K562 (cell line): ENCODE measurements around the gene LYRM1. TPM values are rescaled to one million over a fixed set of nuclear protein-coding genes. Genes with fewer than 3 reads are reported as not detected.
A peak's percentile ranks its signal among the peaks of the same experiment; 100 is the strongest.

Experiments used
- CBFA2T2 ChIP-seq: fragments of 450-650 bp; conservative IDR thresholded peaks from 2 replicates; pipeline ENCODE4 v1.6.1; 2017; ENCODE audit warnings: mild to moderate bottlenecking
- EGR1 ChIP-seq: fragments of 450-650 bp; conservative IDR thresholded peaks from 2 replicates; pipeline ENCODE4 v1.6.1; 2017; ENCODE audit warnings: mild to moderate bottlenecking
- FOSL1 ChIP-seq: fragments of 200-800 bp; sonication (Bioruptor generic); conservative IDR thresholded peaks from 2 replicates; pipeline ENCODE4 v1.6.1; 2016; ENCODE audit warnings: missing genetic modification characterization, missing compliant biosample characterization
- NCOA6 ChIP-seq: fragments of 450-650 bp; IDR thresholded peaks from 2 replicates; pipeline ENCODE4 v1.6.1; 2017; ENCODE audit warnings: mild to moderate bottlenecking
- NEUROD1 ChIP-seq: fragments of 150-350 bp; IDR thresholded peaks from 2 replicates; pipeline ENCODE4 v1.6.1; 2014; ENCODE audit warnings: borderline replicate concordance, low read length, low read depth; ENCODE audit not compliant: partially characterized antibody
- NR2C2 ChIP-seq, 2 experiments: fragments of 200-800 bp in 1 of 2; sonication (Bioruptor generic) in 1 of 2; sonication (generic) in 1 of 2; formaldehyde crosslinking in 1 of 2; IDR thresholded peaks; 2 replicates each; pipeline versions ENCODE4 v1.6.1 to v1.8.0; 2016 to 2022; ENCODE audit warnings: mild to moderate bottlenecking in 1 of 2, missing compliant biosample characterization in 1 of 2, missing genetic modification characterization in 1 of 2, missing genetic modification reagents in 1 of 2
- PYGO2 ChIP-seq: fragments of 450-650 bp; IDR thresholded peaks from 2 replicates; pipeline ENCODE4 v1.6.1; 2016; ENCODE audit warnings: mild to moderate bottlenecking, missing genetic modification characterization, moderate library complexity, missing compliant biosample characterization
- RAD21 ChIP-seq, 2 experiments: fragments of 250-450 bp in 1 of 2; fragments of 450-650 bp in 1 of 2; sonication (Bioruptor Pico) in 1 of 2; formaldehyde crosslinking in 1 of 2; IDR thresholded peaks in 1 of 2; conservative IDR thresholded peaks in 1 of 2; 2 replicates each; pipeline versions ENCODE4 v1.4.0 to v1.8.0; 2020 to 2022; ENCODE audit warnings: mild to moderate bottlenecking in 2 of 2, moderate library complexity in 1 of 2
- TARDBP ChIP-seq: fragments of 450-650 bp; IDR thresholded peaks from 2 replicates; pipeline ENCODE4 v1.6.1; 2016
- ZNF23 ChIP-seq: fragments of 250-450 bp; sonication (Bioruptor Pico); IDR thresholded peaks from 2 replicates; pipeline ENCODE4 v1.4.0; 2020; ENCODE audit warnings: mild to moderate bottlenecking
- ZNF24 ChIP-seq: fragments of 450-650 bp; IDR thresholded peaks from 2 replicates; pipeline ENCODE4 v1.6.1; 2016
- ZNF561 ChIP-seq: fragments of 450-650 bp; formaldehyde crosslinking; conservative IDR thresholded peaks from 2 replicates; pipeline ENCODE4 v1.4.0; 2020; ENCODE audit warnings: mild to moderate bottlenecking, moderate library complexity
- ZNF766 ChIP-seq: fragments of 200-800 bp; sonication (Bioruptor generic); conservative IDR thresholded peaks from 2 replicates; pipeline ENCODE4 v1.6.1; 2016; ENCODE audit warnings: missing genetic modification characterization, missing compliant biosample characterization
- polyA plus RNA-seq, 8 experiments: library from polyadenylated mRNA; depleted of rRNA in 4 of 8; stranded (reverse) in 5 of 8; unstranded in 3 of 8; fragments of >200 nt; fragmentation: Nextera tagmentation in 2 of 8; fragmentation: Illumina TruSeq in 1 of 8; extraction: Ambion mirVana in 2 of 8; extraction: Trizol in 1 of 8; gene quantifications; 2 replicates each; pipeline versions ENCODE4 v1.2.1 to v1.2.3, GENCODE V29; 2011 to 2014; ENCODE audit warnings: inconsistent platforms in 1 of 8, missing spikeins in 1 of 8
- total RNA-seq, 7 experiments: library from RNA; depleted of rRNA in 6 of 7; stranded (reverse); fragments of >200 nt in 6 of 7; fragmentation: Illumina TruSeq in 2 of 7; extraction: Trizol in 2 of 7; gene quantifications; 2 replicates each; pipeline versions ENCODE4 v1.2.1 to v1.2.3, GENCODE V29; 2011 to 2021; ENCODE audit warnings: low replicate concordance in 1 of 7
- TF ChIP-seq, protein P1 (sequence below), 2 experiments: fragments of 450-650 bp; formaldehyde crosslinking in 1 of 2; IDR thresholded peaks; 2 replicates each; pipeline versions ENCODE4 v1.4.0 to v1.6.1; 2014 to 2020; ENCODE audit warnings: mild to moderate bottlenecking in 2 of 2, borderline replicate concordance in 1 of 2, low read depth in 1 of 2
- TF ChIP-seq, protein P2 (sequence below): fragments of 200-800 bp; sonication (Bioruptor generic); IDR thresholded peaks from 2 replicates; pipeline ENCODE4 v1.6.1; 2017; ENCODE audit warnings: missing genetic modification characterization, missing compliant biosample characterization
- TF ChIP-seq, protein P3 (sequence below): IDR thresholded peaks from 2 replicates; pipeline ENCODE4 v1.6.1; 2011; ENCODE audit not compliant: insufficient read length; ENCODE audit errors: extremely low read depth

LYRM1 gene
- total and polyA plus RNA-seq, 9 of the 15 experiments (the other 6 are each of a cell fraction or from before 2014, with no cell fraction given): 17.5 to 44.1 (median 32.7) TPM

DNA sequence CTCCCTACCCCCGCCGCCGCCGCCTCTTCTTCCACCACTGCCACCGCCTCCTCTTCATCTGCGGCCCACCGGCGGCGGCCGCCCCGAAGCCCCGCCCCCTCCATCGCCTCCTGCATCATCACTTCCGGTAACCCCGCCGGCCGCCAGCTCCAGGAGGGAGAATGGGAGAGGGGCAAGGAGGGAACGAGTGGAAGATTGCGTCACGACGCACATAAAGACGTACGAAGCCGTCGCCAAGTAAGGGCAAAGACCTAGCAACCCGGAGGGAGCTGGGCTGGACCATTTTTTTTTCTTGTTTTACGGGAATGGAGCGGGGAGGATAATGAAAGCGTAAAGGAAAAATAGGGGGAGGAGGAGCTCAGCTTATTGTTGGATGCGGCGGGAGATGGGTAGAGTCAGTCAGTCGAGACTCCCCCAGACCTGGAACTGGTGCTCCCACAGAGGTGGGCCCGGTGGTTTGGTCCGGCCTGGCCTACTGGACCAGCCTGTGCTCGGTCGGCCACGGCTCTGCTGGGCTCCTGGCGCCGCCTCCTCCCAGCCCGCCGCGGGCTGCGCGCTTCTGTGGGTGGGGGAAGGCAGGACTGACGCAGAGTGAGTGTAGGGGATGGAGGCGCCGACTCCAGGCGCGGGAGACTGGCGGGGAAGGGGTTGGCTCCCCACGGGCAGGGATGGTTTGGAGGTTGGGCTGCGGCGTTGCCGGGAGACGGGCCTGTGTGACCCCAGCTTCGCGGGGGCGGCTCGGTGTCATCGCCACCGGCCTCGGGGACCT, at the start of gene LYRM1, which contains the start of gene DCUN1D3 (continued):
- TF ChIP-seq FOSL1 (tag) (peak; percentile 47), ZNF561 (no peak), CBFA2T2 (no peak), EGR1 (peak; percentile 98), ZNF23 (CRISPR knock-in tag) (no peak), ZNF766 (CRISPR knock-in tag) (peak; percentile 35; the same call in 1 of the 2 replicates), RAD21 (CRISPR knock-in tag; conservative IDR thresholded peaks at IDR 0.05 in 1 of 2, IDR thresholded peaks at IDR 0.05 in 1 of 2) (0 out of 4 replicates have a peak, but pooled peaks of 1 of the 2 experiments have one; percentile 4), NEUROD1 (peak; percentile 47), NCOA6 (peak; percentile 54; the same call in 1 of the 2 replicates), PYGO2 (tag) (no peak), ZNF24 (0 out of 2 replicates have a peak, but pooled peaks have one; percentile 8), NR2C2 (CRISPR knock-in tag; IDR thresholded peaks at IDR 0.05) (no peak), NR2C2 (tag; IDR thresholded peaks at IDR 0.05) (peak; percentile 91), TARDBP (no peak; the same call in 1 of the 2 replicates)
- TF ChIP-seq, protein P1, sequence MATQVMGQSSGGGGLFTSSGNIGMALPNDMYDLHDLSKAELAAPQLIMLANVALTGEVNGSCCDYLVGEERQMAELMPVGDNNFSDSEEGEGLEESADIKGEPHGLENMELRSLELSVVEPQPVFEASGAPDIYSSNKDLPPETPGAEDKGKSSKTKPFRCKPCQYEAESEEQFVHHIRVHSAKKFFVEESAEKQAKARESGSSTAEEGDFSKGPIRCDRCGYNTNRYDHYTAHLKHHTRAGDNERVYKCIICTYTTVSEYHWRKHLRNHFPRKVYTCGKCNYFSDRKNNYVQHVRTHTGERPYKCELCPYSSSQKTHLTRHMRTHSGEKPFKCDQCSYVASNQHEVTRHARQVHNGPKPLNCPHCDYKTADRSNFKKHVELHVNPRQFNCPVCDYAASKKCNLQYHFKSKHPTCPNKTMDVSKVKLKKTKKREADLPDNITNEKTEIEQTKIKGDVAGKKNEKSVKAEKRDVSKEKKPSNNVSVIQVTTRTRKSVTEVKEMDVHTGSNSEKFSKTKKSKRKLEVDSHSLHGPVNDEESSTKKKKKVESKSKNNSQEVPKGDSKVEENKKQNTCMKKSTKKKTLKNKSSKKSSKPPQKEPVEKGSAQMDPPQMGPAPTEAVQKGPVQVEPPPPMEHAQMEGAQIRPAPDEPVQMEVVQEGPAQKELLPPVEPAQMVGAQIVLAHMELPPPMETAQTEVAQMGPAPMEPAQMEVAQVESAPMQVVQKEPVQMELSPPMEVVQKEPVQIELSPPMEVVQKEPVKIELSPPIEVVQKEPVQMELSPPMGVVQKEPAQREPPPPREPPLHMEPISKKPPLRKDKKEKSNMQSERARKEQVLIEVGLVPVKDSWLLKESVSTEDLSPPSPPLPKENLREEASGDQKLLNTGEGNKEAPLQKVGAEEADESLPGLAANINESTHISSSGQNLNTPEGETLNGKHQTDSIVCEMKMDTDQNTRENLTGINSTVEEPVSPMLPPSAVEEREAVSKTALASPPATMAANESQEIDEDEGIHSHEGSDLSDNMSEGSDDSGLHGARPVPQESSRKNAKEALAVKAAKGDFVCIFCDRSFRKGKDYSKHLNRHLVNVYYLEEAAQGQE (IDR thresholded peaks at IDR 0.05; ENCODE audit: borderline replicate concordance): no peak
- TF ChIP-seq, protein P1 (CRISPR knock-in tag; IDR thresholded peaks at IDR 0.05; ENCODE audit: low read depth): peak; percentile 68; the same call in 1 of the 2 replicates
- TF ChIP-seq, protein P2, sequence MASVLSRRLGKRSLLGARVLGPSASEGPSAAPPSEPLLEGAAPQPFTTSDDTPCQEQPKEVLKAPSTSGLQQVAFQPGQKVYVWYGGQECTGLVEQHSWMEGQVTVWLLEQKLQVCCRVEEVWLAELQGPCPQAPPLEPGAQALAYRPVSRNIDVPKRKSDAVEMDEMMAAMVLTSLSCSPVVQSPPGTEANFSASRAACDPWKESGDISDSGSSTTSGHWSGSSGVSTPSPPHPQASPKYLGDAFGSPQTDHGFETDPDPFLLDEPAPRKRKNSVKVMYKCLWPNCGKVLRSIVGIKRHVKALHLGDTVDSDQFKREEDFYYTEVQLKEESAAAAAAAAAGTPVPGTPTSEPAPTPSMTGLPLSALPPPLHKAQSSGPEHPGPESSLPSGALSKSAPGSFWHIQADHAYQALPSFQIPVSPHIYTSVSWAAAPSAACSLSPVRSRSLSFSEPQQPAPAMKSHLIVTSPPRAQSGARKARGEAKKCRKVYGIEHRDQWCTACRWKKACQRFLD (CRISPR knock-in tag): peak; percentile 63
- TF ChIP-seq, protein P3, sequence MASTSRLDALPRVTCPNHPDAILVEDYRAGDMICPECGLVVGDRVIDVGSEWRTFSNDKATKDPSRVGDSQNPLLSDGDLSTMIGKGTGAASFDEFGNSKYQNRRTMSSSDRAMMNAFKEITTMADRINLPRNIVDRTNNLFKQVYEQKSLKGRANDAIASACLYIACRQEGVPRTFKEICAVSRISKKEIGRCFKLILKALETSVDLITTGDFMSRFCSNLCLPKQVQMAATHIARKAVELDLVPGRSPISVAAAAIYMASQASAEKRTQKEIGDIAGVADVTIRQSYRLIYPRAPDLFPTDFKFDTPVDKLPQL: no peak
